GM21528 (cell line): ENCODE data around the gene SLFN14.
"Not testable (repeated sequence)": the region's sequence is repeated elsewhere in the genome, so short reads cannot be mapped to it uniquely, and the experiment has no call there.

Source experiments
- ATAC-seq: cut with Tn5 transposase; IDR thresholded peaks from one replicate; pipeline ENCODE4 v1.9.1; 2021; ENCODE audit warnings: mild to moderate bottlenecking, moderate library complexity; ENCODE audit not compliant: unreplicated experiment, low FRiP score

SLFN14 gene

DNA sequence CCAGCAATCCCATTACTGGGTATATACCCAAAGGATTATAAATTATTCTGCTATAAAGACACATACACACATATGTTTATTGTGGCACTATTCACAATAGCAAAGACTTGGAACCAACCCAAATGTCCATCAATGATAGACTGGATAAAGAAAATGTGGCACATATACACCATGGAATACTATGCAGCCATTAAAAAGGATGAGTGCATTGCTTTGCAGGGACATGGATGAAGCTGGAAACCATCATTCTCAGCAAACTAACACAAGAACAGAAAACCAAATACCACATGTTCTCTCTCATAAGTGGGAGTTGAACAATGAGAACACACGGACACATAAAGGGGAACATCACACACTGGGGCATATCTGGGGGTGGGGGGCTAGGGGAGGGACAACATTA lies 31.3 kb downstream of the SLFN14 start:
- not testable (repeated sequence) for ATAC-seq

DNA sequence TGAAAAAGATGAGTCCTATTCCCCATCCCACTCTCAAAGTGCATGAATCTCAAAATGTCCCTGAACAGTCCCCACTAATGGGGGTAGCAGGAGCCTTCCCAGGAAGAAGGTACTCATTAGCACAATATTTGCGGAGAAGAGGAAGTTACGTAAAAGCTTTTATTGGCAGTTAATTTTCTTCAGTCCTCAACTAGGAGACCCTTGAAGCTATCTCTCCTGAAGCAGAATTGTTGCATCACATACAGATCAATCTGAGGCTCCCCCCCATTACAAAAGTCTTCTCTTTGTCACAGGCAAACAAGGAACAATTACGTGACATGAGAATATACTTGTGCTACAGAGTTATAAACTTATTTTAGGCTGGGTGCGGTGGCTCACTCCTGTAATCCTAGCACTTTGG lies 37.3 kb downstream of the SLFN14 start:
- ATAC-seq = no peak

DNA sequence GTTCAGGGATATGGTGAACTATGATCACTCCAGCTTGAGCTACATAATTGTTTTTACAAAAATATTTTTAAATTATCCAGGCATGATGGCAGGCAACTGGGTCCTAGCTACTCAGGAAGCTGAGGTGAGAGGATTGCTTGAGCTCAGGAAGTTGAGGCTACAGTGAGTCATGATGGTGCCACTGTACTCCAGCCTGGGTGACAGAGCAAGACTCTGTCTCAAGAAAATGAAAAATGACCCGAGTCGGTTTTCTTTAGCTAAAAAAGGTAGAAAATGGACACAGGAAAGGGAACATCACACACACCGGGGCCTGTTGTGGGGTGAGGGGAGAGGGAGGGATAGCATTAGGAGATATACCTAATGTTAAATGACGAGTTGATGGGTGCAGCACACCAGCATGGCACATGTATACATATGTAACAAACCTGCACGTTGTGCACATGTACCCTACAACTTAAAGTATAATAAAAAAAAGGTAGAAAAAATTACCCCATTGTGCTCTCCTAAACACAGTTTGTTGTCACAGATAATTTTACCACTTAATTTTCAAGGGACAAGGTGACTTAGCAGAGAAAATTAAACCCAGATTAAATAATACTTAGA lies 38.9 kb downstream of the SLFN14 start:
- ATAC-seq = not testable (repeated sequence)

DNA sequence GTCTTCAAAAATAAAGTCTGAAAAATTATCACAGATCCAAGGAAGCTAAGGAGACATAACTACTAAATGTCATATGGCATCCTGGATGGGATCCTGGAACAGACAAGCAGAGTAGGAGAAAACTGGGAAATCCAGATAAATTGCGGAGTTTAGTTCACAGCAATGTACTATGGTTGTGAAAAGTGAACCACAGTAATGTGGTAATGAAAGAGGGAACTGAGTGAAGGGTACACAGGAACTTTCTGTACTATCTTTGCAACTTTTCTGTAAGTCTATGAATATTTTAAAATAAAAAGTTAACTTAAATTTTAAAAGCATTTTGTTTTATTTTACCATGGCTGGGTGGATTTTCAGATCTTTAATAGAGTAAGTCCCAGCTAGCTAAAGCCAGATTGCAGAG lies 39.5 kb downstream of the SLFN14 start:
- no peak for ATAC-seq

DNA sequence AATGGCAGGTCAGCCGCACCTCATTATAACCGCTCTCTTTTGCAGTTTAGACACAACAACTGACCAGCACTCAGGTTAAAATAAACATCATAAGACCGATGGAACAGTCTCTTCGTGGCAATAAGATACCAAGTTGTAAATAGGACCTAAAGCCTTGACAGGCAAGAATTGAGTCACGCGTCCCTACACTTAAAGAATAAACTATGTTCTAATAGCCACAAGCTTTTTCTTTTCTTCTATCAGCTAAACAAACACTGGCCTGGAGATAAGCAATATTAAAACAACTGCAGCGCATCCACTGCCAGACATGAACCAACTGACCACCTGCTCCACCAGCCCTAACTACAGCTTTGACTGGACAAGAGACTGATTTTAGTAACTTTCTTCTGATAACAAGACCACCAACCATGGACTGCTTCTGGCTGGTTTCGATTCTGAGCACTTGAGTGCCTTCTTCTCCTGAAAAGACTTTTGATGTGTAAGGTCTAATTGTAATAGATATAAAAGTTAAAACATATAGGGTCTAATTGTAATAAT lies 40.6 kb downstream of the SLFN14 start:
- ATAC-seq = no peak

DNA sequence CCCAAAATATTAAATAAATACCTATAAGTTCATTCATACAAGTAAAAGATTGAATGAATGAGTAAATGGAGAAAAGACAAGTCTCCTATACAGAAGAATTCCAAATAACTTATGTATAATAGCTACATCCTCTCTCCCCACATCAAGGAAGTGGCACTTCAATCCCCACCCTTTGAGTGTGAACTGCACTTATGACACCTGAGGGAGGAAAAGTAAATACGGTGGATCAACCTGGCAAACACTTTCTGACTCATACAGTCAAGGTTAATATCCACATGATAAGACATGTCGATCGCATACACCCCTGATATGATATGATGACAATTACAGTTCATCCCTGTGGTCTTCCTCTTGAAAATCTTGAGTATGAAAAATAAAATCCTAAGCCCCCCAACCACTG lies 41.2 kb downstream of the SLFN14 start:
- ATAC-seq = no peak

DNA sequence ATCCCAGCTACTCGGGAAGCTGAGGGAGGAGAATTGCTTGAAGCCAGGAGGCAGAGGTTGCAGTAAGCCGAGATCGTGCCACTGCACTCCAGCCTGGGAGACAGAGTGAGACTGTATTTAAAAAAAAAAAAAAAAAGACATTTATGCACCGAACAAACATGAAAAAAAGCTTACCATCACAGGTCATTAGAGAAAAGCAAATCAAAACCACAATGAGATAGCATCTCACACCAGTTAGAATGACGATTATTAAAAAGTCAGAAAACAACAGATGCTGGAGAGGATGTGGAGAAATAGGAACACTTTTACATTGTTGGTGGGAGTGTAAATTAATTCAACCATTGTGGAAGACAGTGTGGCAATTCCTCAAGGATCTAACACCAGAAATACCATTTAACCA lies 42.2 kb downstream of the SLFN14 start:
- not testable (repeated sequence) for ATAC-seq

DNA sequence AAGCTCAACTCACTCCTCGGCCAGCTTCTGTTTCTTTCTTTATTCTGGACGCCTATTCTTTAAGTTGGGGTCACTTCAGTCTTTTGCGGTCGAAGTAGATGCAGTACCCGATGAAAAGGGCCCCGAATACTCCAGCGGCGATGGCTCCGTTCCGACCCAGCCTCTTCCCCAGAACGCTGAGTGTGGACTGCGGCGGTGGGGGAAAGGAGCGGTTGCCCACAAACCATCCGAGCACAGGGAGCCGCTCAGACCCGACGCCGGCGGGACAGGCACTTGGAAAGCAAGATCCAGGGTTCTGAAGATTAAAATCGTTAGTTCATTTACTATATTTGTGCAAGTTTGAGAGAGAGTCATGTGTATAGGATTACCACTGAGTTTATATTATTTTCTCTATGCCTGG lies 45.6 kb downstream of the SLFN14 start:
- no peak for ATAC-seq

DNA sequence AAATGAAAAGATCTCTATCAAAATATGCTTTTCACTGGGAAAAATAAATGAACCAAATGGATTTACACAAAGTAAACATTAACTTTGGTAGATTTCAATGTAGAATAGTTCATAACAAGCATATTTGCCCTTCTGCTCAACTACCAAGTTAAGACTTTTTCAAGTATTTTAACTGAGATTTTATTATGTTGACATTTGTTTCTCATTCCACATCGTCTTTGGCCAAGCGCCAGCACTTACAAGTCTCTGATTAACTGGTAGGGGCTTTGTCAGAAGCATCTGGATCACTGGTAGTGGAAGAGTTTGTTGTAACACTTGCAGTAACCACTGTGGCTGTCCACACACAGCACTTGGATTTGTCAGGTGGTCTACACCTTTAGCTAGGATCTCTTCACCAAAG lies 46.1 kb downstream of the SLFN14 start:
- no peak for ATAC-seq
